IPS DF 19.7 (cell line): ENCODE measurements around the gene GBA2.

ENCODE experiments used
- DNase-seq: peaks from one replicate; pipeline ENCODE4 v3.0.0-alpha.2; 2013; ENCODE audit warnings: low read depth, low spot score

The GBA2 gene

GRCh38 chr9:35766997-35767396 lies 18.0 kb upstream of the GBA2 start:
- no peak for DNase-seq

DNA sequence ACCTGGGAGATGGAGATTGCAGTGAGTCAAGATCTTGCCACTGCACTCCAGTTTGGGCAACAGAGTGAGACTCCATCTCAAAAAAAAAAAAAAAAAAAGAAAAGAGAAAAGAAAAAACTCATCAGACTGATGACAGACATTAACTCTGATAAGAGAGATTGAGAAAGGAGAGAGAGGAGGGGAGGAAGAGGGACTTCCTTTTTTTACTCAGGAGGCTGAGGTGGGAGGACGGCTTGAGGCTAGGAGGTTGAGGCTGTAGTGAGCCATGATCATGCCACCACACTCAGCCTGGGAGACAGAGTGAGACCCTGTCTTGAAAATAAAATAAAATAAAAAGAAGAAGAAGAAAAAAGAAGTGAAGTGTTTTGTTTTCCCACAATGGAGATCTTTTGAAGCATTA lies 14.8 kb upstream of the GBA2 start:
- DNase-seq = no peak

DNA sequence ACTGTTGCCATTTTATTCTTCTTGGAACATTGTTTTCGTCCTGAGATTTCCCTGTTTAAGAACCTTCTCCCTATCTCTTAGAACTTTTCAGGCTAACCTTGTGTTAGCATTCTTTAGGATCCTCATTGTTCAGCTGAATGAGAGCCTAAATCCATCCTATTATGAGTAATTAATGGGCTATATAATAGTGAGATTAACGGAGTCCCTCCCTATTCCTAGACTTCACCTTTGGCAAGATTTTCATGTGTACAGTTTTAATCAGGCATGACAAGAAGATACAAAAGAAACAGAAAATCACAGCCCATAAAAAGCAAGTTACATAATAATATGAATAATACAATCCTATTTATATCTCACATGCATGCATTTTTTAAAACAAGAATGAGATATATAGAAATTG lies 14.2 kb upstream of the GBA2 start:
- DNase-seq = no peak

GRCh38 chr9:35760651-35761050 lies 11.6 kb upstream of the GBA2 start:
- no peak for DNase-seq

DNA sequence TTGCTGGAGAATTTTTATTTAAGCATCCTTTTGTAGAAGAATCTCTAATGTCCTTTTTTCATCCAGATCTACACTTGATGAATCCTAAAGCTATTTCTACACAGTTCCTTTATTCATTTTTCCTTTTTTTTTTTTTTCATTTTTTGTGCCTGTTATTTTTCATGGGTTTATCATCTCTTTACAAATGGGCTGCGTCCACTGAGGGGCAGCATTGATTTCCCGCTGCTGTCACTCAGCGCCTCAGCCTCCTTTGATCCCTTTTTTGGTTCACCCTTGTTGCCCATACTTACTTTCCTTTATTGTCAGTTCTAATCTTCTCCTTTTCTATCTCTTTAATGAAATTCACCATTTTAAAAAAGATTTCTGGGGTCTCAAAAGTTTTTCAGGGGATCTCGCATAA lies 10.8 kb upstream of the GBA2 start:
- no peak for DNase-seq

DNA sequence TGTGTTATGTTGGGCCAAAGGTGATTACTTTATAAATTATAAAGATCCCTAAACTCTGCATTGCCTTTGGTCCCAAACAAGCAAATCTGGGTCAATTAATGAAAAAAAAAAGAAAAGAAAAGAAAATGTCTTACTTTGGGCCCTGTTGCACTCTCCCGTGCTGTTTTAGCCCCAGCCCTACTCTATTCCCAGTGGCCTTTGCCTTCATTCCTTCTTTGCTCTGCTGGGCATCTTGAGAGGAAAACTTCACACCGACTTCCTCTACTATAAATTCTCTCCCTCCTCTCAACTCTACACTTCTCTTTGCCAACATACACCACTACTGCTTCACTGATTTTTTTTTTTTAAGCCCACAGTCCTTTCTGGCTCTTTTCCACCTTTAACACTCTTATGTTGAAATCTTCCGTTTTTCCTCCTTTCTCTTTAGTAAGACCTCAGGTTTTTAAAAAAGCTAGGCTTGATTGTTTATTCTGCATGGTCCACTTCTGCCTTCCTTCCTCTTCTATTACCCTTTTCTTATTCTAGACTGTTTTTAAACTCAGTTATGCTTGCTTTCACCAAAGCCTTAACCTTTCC lies 9.5 kb upstream of the GBA2 start:
- DNase-seq = no peak

- DNase-seq = no peak
Measured at GRCh38 chr9:35757892-35758275, 8.9 kb upstream of the GBA2 start.

GRCh38 chr9:35757226-35757891 lies 8.3 kb upstream of the GBA2 start:
- DNase-seq = no peak

- DNase-seq = no peak
Measured at GRCh38 chr9:35756275-35757225, 7.5 kb upstream of the GBA2 start.

DNA sequence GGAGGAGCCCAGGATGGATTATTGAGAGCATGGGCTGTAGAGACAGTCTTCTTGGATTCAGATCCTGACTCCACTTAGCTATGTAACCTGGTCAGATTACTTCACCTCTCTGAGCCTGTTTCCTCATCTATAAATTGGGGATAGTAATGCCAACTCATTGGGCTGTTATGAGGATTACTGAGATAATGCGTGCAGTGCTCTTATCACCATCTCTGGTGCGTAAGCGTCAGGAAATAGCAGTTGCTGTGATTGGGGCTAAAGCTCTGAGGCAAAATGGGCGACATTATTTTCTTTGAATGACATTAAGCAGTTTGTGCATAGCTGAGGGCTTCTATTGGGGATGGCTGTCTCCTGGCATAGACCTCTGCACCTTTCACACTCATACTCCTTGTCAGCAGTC lies 6.0 kb upstream of the GBA2 start:
- DNase-seq = no peak

- DNase-seq = no peak
Measured at GRCh38 chr9:35754264-35754663, 5.2 kb upstream of the GBA2 start, which contains the start of gene MSMP. Gene MSMP, minus strand, starts transcription at chr9:35754276. Its CDS starts 147 bp downstream, at chr9:35754129.

DNA sequence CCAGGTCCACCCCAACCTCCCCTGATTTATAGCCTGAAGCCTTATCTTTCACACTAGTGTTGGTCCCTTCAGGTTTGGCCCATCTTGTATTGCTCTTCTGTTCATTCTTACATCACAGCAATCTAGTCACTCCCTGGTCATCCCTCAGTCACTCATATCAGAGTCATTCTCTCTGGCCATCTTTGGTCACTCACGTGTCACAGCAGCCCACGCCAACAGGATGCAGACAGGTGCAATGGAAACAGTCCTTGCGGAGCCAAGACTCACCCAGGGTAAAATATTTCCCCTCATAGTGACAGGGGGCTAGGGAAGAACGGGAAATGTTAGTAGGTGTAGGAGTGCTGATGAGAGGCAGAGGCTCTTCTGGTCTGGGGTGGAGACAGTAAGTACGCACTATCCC lies 4.4 kb upstream of the GBA2 start:
- DNase-seq = no peak

- DNase-seq = no peak
Measured at GRCh38 chr9:35750256-35750531, 1.2 kb upstream of the GBA2 start.

- DNase-seq = no peak
Measured at GRCh38 chr9:35749515-35750255, 657 bp upstream of the GBA2 start.

GRCh38 chr9:35748242-35748857 lies 678 bp downstream of the GBA2 start:
- no peak for DNase-seq

DNA sequence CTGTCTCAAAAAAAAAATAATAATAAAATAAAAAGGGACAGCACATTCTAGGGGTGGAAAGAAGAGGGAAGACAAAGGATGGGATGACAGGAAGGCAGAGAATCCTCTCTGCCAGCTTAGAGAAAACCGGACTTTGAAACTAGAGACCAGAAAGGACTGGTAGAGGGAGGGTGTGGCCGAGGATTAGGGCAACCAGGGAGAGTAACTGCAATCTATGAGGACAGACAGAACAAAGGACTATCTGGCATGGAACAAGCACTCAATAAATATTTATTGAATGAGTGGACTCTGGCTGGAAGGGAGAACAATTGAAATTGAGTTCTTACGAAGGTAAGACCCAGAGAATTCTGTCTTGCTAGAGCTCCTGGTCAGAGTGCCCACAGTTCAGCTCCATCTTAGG lies 2.4 kb downstream of the GBA2 start:
- no peak for DNase-seq

DNA sequence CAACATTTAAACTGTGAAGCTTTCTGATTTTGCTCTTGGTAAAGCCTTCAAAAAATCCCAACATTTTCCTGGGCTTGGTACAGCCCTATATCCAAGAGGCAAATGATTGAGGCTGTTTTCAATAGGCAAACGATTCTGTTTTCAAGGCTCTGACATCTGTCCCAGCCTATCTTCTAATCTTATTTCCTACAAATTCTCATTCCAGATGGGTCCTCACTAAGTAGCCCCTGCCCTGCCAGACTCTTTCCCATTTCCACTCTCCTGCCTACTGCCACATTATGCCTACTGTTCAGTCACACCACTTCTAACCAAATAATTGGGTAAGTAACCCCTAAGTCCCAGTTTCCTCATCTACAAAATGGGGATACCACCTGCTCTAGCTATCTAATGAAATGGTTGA lies 3.5 kb downstream of the GBA2 start:
- no peak for DNase-seq

- DNase-seq = no peak
Measured at GRCh38 chr9:35743880-35744518, 5.0 kb downstream of the GBA2 start.

DNA sequence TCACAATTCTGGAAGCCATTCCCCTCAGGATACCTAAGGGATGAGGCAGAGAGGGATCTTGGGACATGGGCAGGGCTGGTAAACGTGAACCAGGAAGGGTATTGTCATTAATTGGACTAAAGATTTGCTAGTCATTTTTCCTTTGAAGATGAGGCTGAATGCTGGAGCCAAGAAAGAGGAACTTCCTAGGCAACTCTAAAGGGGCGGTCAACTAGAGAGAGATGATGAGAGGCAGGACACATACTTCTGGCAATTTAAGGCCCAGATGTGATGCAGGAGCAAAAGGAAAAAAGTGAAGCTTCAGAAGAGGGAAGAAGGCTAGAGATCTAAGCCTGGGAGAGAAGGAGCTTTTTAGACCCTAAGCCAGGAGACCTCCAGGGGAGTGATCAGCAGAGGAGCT lies 5.6 kb downstream of the GBA2 start:
- DNase-seq = no peak

DNA sequence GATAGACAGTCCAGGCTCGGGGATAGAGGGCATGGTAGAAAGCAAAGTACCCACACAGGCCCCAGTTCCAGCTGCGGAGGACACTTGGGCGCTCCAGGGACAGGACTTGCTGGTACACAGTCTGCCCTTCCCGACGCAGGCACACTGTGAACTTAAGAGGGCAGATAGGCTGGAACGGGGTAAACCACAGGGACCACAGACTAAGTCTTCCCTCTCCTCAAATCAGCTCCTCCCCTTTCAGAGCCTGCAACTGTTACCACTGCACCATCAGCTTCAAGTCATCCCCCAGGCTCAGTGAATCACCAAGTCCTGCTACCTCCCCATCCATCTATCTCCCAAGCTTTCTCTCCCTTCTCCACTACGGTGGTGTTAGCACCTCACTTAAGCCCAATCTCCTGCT lies 7.3 kb downstream of the GBA2 start:
- no peak for DNase-seq

DNA sequence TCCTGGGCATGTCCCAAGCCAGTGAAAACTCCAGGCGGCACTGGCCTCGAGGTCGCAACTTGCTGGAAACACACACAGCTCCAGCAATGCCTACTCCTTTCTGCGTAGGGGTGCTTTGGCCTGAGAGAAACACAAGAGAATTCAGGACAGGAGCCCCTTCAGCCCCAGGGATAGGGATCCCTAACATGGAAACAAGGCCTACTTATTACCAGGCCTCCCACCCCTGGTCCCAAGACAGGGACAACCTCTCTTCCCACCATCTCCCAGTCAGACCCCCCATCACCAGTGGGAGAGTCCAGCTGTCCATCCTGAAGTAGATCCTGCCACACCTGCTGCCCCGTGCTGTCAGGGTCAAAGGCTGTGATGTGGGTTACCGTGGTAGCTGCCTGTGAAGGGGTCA lies 8.8 kb downstream of the GBA2 start:
- DNase-seq = no peak
